HG02623 (cell line): ENCODE measurements around the gene ART5.

Experiments
- ATAC-seq: cut with Tn5 transposase; IDR thresholded peaks from one replicate; pipeline ENCODE4 v1.9.1; 2021; ENCODE audit warnings: moderate library complexity; ENCODE audit not compliant: unreplicated experiment

Gene ART5

GRCh38 chr11:3641701-3642070, at the start of gene ART5:
Gene ART5 (minus strand): TSS chr11:3641992. CDS start chr11:3641862, 130 bp downstream.
- no peak for ATAC-seq

- no peak for ATAC-seq
Measured at GRCh38 chr11:3686751-3687150, 45.0 kb upstream of the ART5 start.

- ATAC-seq, result no peak
Measured at GRCh38 chr11:3685923-3686322, 44.1 kb upstream of the ART5 start.

GRCh38 chr11:3684819-3685172, 43.0 kb upstream of the ART5 start:
- no peak for ATAC-seq

GRCh38 chr11:3684129-3684818, 42.5 kb upstream of the ART5 start:
- no peak for ATAC-seq

GRCh38 chr11:3683039-3683438, 41.2 kb upstream of the ART5 start:
- no peak for ATAC-seq

GRCh38 chr11:3679077-3679476, 37.3 kb upstream of the ART5 start:
- no peak for ATAC-seq

GRCh38 chr11:3675971-3676370, 34.2 kb upstream of the ART5 start:
- ATAC-seq, result no peak

- no peak for ATAC-seq
Measured at GRCh38 chr11:3674189-3674588, 32.4 kb upstream of the ART5 start.

- no peak for ATAC-seq
Measured at GRCh38 chr11:3671334-3672254, 29.8 kb upstream of the ART5 start, which contains the start of gene CHRNA10. Gene CHRNA10 (minus strand): TSS chr11:3671384. CDS start chr11:3671312, 72 bp downstream.

- no peak for ATAC-seq
Measured at GRCh38 chr11:3669742-3670183, 28.0 kb upstream of the ART5 start.

GRCh38 chr11:3669128-3669527, 27.3 kb upstream of the ART5 start:
- ATAC-seq, result no peak

- no peak for ATAC-seq
Measured at GRCh38 chr11:3667149-3668035, 25.6 kb upstream of the ART5 start.

- ATAC-seq, result no peak
Measured at GRCh38 chr11:3666023-3666530, 24.3 kb upstream of the ART5 start.

GRCh38 chr11:3665336-3666022, 23.7 kb upstream of the ART5 start:
- no peak for ATAC-seq

- no peak for ATAC-seq
Measured at GRCh38 chr11:3664032-3664630, 22.3 kb upstream of the ART5 start.

GRCh38 chr11:3662856-3663255, 21.1 kb upstream of the ART5 start:
- ATAC-seq, result no peak

GRCh38 chr11:3660960-3661359, 19.2 kb upstream of the ART5 start:
- no peak for ATAC-seq

GRCh38 chr11:3659595-3660515, 18.1 kb upstream of the ART5 start:
- ATAC-seq, result no peak
